NCI-H146 (cell line): ENCODE data around the gene TECTB.

Experiments
- DNase-seq: peaks from one replicate; lab custom pipeline; 2025; lab: John Stamatoyannopoulos, UW

Gene TECTB

GRCh38 chr10:112347709-112348671 is 64.8 kb downstream of the TECTB start:
- DNase-seq, result no peak

- no peak for DNase-seq
These were observed 65.6 kb downstream of the TECTB start for GRCh38 chr10:112348759-112349158.

GRCh38 chr10:112349521-112350085 is 66.4 kb downstream of the TECTB start:
- no peak for DNase-seq

- no peak for DNase-seq
These were observed 67.9 kb downstream of the TECTB start for GRCh38 chr10:112351146-112351545.

GRCh38 chr10:112352044-112352443 is 68.8 kb downstream of the TECTB start:
- DNase-seq, result no peak

GRCh38 chr10:112353046-112353445 is 69.8 kb downstream of the TECTB start:
- DNase-seq, result no peak
